NT2/D1 (cell line): ENCODE data around the gene EML1.

Source experiments
- DNase-seq: peaks from one replicate; pipeline ENCODE4 v3.0.0-alpha.2; 2011; ENCODE audit warnings: low read depth, low spot score
- H3K27me3 ChIP-seq: 2 replicates; pipeline ENCODE4 v1.6.0; 2011; ENCODE audit warnings: mild to moderate bottlenecking; ENCODE audit not compliant: insufficient read length, insufficient read depth
- H3K36me3 ChIP-seq: 2 replicates; pipeline ENCODE4 v1.6.1; 2011; ENCODE audit warnings: mild to moderate bottlenecking, low read length, mixed read lengths; ENCODE audit not compliant: insufficient read depth, insufficient read length
- H3K4me1 ChIP-seq: 2 replicates; pipeline ENCODE4 v1.5.1; 2011; ENCODE audit not compliant: insufficient read depth, insufficient read length
- H3K4me3 ChIP-seq: 2 replicates; pipeline ENCODE4 v1.5.1; 2011; ENCODE audit warnings: low read depth; ENCODE audit not compliant: insufficient read length
- H3K9ac ChIP-seq: 2 replicates; pipeline ENCODE4 v1.6.0; 2011; ENCODE audit warnings: low read depth; ENCODE audit not compliant: insufficient read length
- H3K9me3 ChIP-seq: 2 replicates; pipeline ENCODE4 v1.5.1; 2011; ENCODE audit warnings: mild to moderate bottlenecking, low read length; ENCODE audit not compliant: insufficient read depth
- SUZ12 ChIP-seq: IDR thresholded peaks from 2 replicates; pipeline ENCODE4 v1.6.1; 2011; ENCODE audit not compliant: insufficient read length, insufficient read depth; ENCODE audit errors: extremely low read depth
- YY1 ChIP-seq: IDR thresholded peaks from 2 replicates; pipeline ENCODE4 v1.6.1; 2011; ENCODE audit not compliant: insufficient read length, insufficient read depth
- ZNF274 ChIP-seq: IDR thresholded peaks from 2 replicates; pipeline ENCODE4 v1.6.1; 2011; ENCODE audit warnings: mild to moderate bottlenecking, low read depth, low read length

Gene EML1

DNA sequence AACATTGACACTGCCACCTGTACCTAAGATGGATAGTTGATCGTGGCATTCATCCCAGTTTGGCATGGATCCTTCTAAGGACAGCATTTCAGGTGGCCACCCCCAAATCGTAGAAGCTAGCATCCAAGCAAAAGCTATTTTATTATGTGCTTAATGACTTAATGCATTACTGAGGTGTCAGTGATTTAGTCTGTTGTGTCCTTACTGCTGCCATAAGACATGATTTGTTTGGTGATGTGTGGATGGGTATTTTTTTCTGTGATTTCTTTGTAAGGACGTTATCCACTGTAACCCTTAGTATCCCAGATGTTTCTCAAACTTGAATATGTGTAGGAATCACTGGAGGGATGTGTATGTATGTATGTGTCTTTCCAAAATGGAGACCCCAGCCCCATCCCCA lies 190.8 kb downstream of the EML1 start:
- Histone ChIP-seq H3K36me3 (no peaks in the 10 kb centered on the region), H3K9me3 (peaks cover 6% of the 10 kb centered on the region; the same call in 1 of the 2 replicates), H3K9ac (no peak overlapping the region), H3K4me3 (no peak overlapping the region), H3K27me3 (no peaks in the 10 kb centered on the region), H3K4me1 (no peaks in the 10 kb centered on the region)
- TF ChIP-seq ZNF274, result no peak
- TF ChIP-seq SUZ12, result no peak
- no peak for TF ChIP-seq YY1
- DNase-seq, result no peak

GRCh38 chr14:99986396-99986795 lies 193.2 kb downstream of the EML1 start:
- DNase-seq, result no peak
- no peaks in the 10 kb centered on the region for H3K36me3 ChIP-seq
- no peak for TF ChIP-seq SUZ12
- no peak for TF ChIP-seq YY1
- TF ChIP-seq ZNF274, result no peak
- H3K4me1 ChIP-seq, result no peaks in the 10 kb centered on the region
- H3K27me3 ChIP-seq, result no peaks in the 10 kb centered on the region
- H3K9ac ChIP-seq, result no peak overlapping the region
- H3K9me3 ChIP-seq, result peaks cover 6% of the 10 kb centered on the region; the same call in 1 of the 2 replicates
- H3K4me3 ChIP-seq, result no peak overlapping the region

DNA sequence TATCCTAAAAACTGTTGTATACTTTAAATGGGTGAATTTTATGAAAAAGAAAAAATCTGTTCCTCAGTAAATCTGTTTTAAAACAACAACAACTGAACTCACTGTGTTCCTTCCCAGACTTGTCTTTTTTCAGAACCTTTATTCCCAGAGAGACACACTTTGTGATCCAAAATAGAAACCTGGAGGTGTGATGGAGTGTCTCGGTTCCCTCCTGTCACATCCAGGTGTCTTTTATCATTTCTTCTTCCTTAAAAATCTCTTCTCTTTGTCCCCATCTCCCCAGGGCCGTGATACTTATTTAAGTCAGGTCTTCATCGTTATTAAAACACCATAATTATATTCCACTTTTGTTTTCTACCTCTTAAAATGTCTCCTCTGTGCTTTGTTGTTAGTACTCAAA lies 195.8 kb downstream of the EML1 start:
- H3K9me3 ChIP-seq, result peaks cover 6% of the 10 kb centered on the region; the same call in 1 of the 2 replicates

GRCh38 chr14:99990268-99991170 lies 197.3 kb downstream of the EML1 start:
- Histone ChIP-seq H3K9ac (no peak overlapping the region), H3K4me1 (no peaks in the 10 kb centered on the region), H3K4me3 (no peak overlapping the region), H3K9me3 (peaks cover 6% of the 10 kb centered on the region; the same call in 1 of the 2 replicates), H3K27me3 (no peaks in the 10 kb centered on the region), H3K36me3 (no peaks in the 10 kb centered on the region)
- no peak for TF ChIP-seq YY1
- no peak for TF ChIP-seq ZNF274
- TF ChIP-seq SUZ12, result no peak
- no peak for DNase-seq

More for the DNA sequence above, 195.8 kb downstream of the EML1 start:
- TF ChIP-seq ZNF274 (no peak), YY1 (no peak), SUZ12 (no peak)
- Histone ChIP-seq H3K4me1 (no peaks in the 10 kb centered on the region), H3K9ac (no peak overlapping the region), H3K4me3 (no peak overlapping the region), H3K27me3 (no peaks in the 10 kb centered on the region), H3K36me3 (no peaks in the 10 kb centered on the region)
- no peak for DNase-seq

DNA sequence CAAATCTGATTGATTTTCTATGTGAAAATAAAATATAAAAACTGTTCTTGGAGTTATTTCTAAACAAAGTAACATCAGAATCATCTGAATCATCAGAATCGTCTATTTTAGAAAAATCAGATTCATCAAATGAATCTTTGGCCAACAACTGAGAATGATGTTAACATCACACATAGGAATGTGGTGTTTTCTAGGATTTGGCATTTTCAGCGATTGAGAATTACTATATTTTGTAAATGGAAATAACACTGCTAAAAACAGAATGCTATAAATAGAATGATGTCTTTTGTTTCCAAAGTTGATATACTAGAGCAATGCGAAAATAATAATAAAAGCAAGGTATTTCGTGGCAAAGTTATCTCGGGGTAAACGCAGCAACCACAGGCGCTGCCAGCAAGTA lies 198.1 kb downstream of the EML1 start:
- TF ChIP-seq YY1 (no peak), SUZ12 (no peak), ZNF274 (no peak)
- no peak for DNase-seq
- Histone ChIP-seq H3K4me1 (no peaks in the 10 kb centered on the region), H3K27me3 (no peaks in the 10 kb centered on the region), H3K4me3 (no peak overlapping the region), H3K9me3 (peaks cover 4% of the 10 kb centered on the region; the same call in 1 of the 2 replicates), H3K9ac (no peak overlapping the region), H3K36me3 (no peaks in the 10 kb centered on the region)
